Measurements from ENCODE around the gene CYB5R3.
"Not testable (repeated sequence)": the region's sequence is repeated elsewhere in the genome, so short reads cannot be mapped to it uniquely, and the experiment has no call there.

CYB5R3 gene

GRCh38 chr22:42622061-42622710 lies 27.0 kb downstream of the CYB5R3 start:
- DNase-seq: no peak

- peak; percentile 35 to 45 for DNase-seq
Observed at GRCh38 chr22:42621505-42622002, 27.6 kb downstream of the CYB5R3 start.

GRCh38 chr22:42620084-42620483 lies 29.1 kb downstream of the CYB5R3 start:
- no peak for DNase-seq

DNA sequence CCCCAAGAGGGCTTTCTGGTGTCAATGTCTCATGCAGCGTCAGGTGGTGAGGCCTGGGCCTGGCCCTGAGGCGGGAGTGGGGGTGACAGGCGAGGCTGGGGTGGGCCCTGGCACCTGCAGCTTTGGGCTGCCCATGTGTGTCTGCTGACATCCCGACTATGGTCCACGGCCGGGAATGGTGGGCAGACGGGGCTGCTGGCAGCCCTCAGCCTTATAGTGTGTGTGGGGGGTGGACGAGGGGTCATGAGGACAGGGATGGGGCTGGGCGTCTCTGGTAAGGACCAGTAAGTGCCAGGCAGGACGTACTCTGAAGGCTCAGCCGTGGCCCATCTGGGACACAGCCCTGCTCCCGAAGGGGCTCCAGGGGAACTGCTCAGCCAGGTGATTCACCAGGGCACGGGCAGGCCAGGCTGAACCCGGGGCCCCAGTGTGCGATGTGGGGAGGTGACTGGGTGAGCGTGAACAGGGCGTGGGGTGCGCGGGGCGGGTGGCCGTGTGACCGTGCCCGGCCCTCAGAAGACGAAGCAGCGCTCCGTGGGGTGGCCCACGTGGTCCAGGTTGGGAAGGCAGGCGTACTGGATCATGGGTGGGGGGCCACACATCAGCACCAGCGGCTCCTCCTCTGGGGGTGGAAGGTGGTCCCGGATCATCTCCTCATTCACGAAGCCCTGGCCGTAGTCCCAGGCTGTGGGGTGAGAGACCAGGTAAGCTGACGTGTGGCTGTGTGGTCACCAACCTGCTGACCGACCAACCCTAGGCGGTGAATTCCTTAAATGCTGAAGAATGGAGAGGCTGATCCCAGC lies 29.7 kb downstream of the CYB5R3 start:
- no peak for DNase-seq

- DNase-seq: no peak
Observed at GRCh38 chr22:42617155-42617983, 31.8 kb downstream of the CYB5R3 start.

DNA sequence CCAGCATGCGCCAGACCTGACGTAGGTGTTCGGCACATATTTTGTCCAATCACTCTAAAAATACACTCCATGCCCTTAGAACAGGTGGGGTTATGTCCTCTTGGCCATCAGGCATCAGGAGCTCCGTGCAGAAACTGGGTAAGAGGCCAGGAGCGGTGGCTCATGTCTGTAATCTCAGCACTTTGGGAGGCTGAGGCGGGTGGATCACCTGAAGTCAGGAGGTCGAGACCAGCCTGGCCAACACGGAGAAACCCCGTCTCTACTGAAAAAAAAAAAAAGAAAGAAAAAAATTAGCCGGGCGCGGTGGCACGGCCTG lies 33.4 kb downstream of the CYB5R3 start:
- not testable (repeated sequence) for DNase-seq

- peak; percentile 96 to 98 for DNase-seq
Observed at GRCh38 chr22:42615092-42615859, 33.9 kb downstream of the CYB5R3 start.

DNA sequence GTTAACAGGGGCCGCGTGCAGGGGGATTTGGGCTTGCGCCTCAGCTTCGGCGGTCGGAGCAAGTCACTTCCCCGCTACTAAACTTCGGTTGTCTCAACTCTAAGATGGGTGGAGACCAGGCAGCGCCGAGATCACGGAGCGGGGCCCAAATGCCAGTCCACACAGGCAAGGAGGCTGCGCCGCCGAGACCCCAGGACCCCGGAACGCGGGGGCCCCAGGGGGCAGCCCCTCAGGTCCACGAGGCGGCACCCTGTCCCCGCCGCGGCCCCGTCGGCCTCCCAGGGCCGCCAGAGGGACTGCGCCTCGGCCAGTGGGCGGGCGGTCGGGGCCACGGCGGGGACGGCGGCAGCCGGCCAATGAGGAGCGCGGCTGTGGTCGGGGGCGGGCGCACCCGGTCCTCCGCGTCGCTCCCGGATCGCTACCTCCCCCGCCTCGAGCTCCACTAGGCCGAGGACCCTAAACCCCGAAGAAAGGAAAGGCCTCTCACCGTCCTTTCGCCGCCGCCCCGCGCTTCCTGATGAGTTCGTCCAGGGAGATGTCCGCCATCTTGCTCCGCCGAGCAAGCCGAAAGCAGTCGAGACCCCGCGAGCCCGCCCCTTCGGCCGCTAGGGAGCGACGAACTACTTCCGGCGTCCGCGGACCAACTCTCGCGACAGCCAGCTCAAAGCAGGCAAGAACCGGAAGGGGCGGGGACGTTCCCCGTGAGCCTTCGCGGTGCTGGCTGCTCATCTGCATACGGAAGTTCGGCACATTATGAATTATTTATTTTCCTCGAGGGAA lies 34.7 kb downstream of the CYB5R3 start, which contains the start of gene POLDIP3:
TSS of gene POLDIP3 (minus strand) at position 572 of the 780 bp plus-strand sequence. CDS start at position 546, 26 bp downstream.
- peak; percentile 95 to 96 for DNase-seq

DNA sequence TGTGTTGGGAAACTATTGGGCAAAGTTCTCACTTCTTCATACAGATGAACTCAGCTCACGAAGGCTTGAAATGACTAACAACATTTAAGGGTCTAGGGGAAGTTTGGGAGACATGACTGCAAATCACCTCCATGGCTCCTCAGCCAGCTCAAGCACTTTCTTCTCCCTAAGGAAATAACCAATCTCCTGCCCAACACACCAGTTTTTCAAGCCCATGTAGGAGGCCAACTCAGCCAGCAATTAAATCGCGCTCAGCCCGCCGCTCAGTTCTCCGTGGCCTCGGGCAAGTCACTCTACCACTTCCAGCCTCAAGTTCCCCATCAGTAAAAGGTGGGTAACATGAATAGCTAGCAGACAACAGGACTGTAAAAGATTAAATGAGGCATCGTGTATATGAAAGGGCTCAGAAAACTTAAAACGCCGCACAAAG lies 35.3 kb downstream of the CYB5R3 start:
- no peak for DNase-seq

GRCh38 chr22:42612336-42612735 lies 36.9 kb downstream of the CYB5R3 start:
- no peak for DNase-seq

GRCh38 chr22:42611051-42611450 lies 38.1 kb downstream of the CYB5R3 start:
- no peak for DNase-seq

GRCh38 chr22:42610186-42610585 lies 39.0 kb downstream of the CYB5R3 start:
- no peak for DNase-seq

DNA sequence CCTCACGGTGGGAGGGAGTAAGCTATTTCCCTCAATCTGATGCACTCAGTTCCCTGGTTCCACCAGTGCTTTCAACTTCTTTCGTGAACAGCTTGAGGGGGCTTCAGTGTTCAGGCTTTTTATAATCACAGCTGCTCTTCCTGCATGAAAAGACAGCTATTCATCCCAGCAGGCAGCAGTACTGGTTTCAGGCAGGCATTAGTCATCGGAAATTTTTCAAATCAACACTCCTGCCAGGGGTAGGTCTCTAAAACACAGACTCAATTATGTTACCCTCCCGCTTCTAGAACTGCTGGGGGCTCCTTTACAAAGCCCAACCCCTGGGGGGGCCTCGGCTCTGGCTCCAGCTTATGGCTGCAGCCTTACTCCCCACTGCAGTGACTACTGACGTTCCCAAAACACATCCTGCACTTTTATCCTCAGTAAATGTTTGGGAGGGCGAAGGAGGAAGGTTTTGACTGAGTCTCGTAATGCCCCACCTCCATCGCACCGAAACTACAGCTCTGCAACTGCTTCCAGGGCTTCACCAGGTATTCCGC lies 40.3 kb downstream of the CYB5R3 start:
- no peak for DNase-seq

DNA sequence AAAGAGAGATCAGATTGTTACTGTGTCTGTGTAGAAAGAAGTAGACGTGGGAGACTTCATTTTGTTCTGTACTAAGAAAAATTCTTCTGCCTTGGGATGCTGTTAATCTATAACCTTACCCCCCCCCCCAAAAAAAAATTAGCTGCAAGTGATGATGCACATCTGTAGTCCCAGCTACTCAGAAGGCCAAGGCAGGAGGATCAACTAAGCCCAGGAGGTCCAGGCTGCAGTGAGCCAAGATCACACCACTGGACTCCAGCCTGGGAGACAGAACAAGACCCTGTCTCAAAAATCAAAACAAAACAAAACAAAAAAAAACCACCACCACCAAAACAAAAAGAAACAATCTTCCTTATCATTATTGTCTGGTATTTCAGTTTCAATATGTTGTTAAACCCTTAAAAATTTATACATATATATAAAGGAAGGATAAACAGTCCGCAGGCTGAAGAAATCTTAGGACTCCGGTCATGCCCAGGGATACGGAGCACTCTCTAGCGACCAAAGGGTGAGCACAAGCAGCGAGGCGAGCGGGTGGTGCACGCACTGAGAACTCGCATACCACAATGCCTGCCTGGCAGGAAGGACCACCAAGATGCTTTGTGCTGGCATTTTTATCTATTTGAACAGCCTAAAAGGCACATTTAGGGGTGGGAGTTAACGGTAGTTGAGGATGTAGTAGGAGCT lies 40.9 kb downstream of the CYB5R3 start:
- no peak for DNase-seq

- DNase-seq: not testable (repeated sequence)
Observed at GRCh38 chr22:42607641-42608040, 41.6 kb downstream of the CYB5R3 start.

DNA sequence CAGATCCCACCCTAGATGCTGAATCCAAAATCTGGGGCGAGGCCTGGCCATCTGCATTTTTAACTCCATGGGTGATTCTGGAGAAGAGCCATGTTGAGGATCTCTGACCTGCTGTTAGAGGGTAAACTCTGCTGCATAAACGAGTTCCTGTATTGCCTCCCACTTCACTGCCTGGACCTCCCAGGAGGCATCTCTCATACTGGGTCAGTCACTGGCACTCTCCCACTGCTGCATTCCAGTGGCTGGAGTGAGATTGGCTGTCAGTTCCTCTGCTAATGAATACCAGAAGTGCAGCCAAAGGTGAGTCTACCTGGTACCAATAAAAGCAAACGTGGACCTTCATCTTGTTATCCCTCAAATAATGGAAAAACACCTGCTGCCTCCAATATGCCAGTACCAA lies 44.8 kb downstream of the CYB5R3 start:
- DNase-seq: no peak

DNA sequence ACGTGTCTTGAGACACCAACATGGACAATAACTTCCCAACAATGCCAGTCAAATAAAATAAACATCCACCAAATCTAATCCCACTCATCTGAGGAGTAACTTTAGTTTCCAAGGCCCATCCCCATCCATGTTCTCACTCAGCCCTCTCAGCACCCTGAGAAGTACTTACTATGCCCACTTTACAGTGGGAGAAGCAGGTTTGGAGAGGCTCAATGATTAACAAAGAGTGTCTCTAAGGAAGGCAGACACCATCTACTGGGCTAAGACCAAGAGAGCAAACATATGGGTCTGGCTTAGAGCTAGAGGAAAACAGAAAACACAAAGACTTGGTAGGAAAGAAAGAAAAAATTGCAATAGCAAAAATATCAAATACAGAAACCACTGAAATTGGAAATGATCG lies 45.8 kb downstream of the CYB5R3 start:
- DNase-seq: no peak

DNA sequence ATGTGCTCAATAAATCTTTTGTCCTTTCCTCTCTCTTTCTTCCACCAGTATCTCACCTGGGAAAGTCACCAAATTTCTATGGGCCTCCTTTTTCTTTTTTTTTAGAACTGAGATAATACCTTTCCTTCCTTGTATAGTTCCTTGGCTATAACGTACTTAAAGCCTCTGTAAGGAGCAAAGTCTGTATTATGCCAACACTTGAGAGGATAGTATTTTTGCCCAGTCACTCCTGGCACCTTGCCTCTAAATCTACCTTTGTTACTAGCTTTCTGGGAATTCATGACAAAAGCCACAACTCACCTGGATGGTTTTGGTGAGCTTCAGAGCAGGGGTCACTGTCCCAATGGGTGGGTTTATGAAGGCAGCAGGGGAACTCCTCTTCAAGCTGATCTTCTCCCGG lies 46.7 kb downstream of the CYB5R3 start:
- no peak for DNase-seq

- no peak for DNase-seq
Observed at GRCh38 chr22:42601879-42602465, 47.2 kb downstream of the CYB5R3 start.

DNA sequence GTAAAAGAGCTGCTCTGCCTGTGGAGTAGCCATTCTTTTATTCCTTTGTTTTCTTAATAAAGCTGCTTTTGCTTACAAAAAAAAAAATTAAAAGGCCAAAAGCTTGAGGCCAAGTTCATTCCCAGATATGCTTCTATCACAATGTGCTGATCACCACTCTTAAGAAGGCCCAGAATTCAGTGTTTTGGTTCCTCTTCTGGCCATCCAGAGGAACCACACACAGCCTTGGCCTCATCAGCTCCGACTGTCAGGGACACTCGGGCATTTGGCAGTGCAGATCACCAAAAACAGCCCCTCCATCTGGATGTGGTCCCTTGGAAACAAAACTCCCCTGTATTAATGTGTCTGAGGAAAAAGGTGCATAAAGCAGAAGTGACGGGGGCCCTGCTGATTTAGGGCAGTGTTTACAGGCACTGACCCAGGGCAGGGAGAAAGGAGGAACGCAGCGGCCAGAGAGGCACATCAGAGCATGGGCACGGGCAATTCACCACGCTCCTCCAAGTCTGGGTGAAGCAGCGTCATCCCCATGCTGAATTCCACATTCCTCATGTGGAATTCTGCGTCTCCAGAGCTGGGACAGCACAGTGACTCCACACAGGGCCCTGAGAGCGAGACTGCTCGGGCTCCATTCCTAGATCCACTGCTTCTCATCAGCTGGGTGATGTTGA lies 52.2 kb downstream of the CYB5R3 start:
- DNase-seq: no peak
